HG02943 (cell line): ENCODE data around the gene EHHADH.
"Not testable (repeated sequence)": the region's sequence is repeated elsewhere in the genome, so short reads cannot be mapped to it uniquely, and the experiment has no call there.

Experiments used
- ATAC-seq: cut with Tn5 transposase; IDR thresholded peaks from one replicate; pipeline ENCODE4 v1.9.1; 2021; ENCODE audit warnings: mild to moderate bottlenecking, low read depth, moderate library complexity; ENCODE audit not compliant: unreplicated experiment

The EHHADH gene

DNA sequence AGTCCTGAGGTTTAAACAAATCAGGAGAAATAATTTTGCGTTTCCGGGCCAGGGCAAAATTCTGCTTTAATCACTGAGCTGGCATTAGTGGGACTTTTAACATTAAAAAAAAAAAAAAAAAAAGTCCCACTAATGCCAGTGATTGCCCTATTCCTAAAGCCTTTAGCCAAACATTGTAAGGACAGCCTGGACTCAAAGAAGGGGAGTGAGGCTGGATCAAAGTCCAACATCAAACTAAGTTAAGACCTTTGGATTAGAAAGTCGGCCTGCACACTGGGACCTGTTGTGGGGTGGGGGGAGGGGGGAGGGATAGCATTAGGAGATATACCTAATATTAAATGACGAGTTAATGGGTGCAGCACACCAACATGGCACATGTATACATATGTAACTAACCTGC is 716 bp downstream of the EHHADH start:
- ATAC-seq = not testable (repeated sequence)

DNA sequence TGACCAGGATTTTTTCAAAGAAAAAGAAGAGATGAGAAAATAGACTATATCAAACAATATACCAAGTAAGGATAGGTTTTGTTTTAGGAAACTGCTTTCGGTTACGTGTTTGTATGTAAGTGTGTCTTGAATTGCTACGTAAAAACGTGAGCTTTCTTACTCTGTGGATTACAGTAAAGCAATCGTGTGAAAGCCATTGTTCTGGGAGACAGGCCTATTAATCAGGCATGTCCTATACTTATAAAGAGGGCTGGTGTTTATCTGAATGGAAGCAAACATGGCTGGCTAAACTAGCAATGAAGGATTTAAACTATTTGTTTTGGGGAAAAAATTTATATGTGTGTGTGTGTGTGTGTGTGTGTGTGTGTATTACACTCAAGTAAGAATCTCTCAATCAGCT is 2.6 kb downstream of the EHHADH start:
- ATAC-seq = no peak

DNA sequence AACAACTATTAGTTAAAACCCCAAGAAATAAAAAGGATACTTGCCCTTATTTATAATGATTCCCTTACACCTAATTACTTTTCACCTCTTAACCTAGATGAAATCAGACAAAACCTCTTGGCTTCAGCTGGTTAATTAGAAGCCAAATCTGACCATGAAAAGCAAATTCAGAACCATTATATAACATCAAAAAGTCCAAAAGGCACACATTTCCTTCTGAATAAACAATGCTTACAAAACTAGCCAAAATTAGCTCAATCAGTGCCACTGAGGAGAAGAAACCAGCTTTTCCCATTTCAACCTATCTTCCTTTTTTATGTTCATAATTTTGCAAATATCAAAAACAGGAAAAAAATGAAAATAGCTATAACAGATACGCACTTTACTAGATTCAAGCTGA is 3.2 kb downstream of the EHHADH start:
- no peak for ATAC-seq

DNA sequence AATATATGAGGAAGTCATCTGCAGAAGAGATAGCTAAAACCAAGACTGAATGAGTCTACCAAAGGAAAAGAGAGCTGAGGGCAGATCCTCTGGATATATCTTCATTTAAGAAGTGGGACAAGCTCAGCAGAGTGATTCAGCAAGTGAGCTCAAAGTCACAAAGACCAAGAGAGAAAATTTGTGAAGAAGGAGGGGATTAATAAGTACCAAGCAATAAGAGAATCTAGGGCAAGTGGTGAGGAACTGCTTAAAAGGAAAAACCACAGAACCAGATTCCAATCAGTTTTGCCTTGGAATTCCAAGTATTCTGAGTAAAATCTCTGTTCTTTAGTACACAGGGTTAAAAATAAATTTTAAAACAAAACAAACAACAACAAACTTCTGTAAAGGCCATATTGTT is 3.6 kb downstream of the EHHADH start:
- ATAC-seq = no peak

DNA sequence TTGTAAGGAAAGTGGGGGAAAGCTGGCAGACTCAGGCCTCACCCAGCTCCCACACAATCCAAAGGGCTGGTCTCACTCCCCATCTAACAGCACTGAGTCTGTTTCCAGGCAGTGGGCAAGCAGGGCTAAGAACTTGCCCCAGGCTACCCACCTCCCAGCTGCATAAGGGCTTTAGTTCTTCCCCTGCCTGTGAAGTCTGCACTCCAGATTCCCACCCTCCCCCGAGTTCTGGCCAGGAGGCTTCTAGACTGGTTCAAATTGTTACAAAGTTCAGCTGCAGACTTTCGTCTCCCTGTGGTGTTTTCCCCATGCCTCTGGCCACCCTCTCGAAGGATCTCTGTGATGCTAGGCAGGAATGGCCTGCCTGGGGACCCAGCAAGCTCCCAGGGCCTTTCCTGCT is 11.2 kb downstream of the EHHADH start:
- no peak for ATAC-seq

DNA sequence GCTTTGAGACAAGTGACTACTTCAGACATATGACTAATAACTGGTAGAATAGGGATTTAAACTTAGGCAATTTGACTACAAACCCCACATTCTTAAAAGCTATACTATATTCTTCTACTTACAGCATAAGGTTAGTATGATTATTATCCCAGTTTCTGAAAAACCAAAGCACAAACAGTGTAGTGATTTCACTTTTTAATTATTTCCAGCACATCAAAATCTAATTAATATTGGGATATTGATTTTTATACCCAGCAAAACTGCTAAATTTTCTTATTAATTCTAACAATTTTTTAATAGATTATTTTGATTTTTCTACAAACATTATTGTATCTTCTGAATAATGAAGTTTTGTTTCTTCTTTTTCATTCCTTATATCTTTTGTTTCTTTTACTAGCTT is 16.9 kb downstream of the EHHADH start:
- no peak for ATAC-seq

DNA sequence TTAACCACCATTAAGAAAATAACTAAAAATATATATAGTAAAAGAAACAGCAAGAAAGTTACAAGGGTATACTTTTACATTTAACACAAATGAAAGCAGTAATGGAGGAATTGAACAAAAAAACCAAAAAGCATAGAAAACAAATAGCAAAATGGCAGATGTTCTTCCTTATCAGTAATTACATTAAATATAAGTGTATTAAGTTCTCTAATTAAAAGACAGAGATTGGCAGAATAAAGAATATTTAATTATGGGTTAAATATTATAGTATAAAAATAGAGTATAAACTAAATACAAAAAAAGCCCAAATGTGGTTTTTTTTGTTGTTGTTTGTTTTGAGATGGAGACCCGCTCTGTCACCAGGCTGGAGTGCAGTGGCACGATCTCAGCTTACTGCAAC is 20.5 kb downstream of the EHHADH start:
- no peak for ATAC-seq

DNA sequence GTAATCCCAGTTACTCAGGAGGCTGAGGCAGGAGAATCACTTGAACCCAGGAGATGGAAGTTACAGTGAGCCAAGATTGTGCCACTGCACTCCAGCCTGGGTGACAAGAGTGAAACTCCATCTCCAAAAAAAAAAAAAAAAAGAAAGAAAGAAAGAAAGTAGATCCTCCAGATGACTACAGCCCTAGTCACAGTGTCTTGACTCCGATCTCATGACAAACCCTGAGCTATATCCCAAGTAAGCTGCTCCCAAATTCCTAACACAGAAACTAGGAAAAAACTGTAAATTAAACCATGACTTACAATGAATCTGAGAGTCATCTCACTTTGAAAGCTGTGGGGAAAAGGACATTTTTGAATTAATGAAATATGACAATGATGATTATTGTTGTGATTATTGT is 27.3 kb downstream of the EHHADH start:
- ATAC-seq = not testable (repeated sequence)

DNA sequence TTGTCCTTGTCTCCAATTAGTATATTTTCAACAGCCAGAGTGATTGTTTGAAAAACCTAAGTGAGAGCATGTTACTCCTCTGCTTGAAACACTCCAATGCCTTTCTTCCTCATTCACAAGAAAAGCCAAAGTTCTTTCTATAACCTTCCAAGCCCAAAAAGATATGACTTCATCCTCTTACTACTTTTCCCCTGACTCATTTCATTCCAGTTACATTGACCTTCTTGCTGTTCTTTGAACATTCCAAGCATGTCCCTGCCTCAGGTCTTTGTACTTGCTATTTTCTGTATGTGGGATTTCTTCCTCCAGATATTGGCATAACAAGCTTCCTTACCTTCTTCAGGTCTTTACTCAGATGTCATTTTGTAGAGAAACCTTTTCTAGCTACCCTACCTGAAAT is 28.3 kb downstream of the EHHADH start:
- no peak for ATAC-seq

DNA sequence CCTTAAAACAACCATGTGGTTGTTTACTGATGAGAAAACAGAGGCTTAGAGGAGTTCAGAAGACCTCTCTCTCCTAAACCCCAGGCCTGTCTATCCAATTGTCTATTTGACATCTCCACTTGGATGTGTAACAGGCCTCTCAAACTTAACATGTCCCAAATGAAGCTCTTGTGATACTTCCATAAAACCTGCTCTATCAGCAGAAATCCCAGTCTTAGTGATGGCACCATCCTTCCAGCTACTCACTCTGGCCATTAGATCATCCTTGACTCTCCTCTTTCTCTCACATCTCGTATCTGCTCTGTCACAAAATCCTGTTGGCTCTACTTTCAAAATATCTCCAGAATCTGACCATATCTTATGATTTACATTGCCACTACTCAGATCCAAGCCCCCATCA is 28.8 kb downstream of the EHHADH start:
- no peak for ATAC-seq

DNA sequence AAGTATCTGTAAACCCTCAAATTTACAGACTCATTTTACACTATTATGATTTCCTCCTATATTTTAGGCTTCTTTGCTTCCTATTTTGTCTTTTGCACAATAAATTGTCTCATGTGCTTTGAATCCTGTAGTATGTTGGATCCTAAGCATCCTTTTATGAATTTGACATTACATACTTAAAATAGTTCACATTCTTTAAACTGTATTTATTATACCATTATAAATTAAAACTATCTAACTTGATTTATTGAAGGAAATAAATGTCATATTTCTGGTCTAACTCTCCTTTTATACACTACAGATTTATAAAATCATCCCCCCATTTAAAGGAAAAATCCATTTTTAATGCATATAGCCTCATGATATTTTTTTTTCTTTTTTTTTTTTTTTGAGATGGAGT is 32.6 kb downstream of the EHHADH start:
- ATAC-seq = no peak

DNA sequence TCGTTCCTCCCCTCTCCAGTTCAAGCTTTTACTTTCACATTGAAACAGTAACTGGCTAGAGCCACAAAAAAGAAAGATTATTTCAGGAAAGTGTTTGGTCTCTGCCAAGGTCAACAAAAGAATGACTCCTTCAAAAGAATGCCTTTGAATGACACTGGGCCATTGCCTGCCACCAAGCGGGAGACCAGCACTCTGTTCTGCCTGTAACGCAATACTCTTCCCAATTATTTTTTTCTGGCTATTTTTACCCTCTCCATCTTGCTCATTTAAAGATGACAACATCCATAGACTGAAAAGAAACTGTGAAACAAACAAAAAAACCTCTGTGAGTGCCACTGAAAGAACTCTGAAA is 37.3 kb downstream of the EHHADH start:
- no peak for ATAC-seq

DNA sequence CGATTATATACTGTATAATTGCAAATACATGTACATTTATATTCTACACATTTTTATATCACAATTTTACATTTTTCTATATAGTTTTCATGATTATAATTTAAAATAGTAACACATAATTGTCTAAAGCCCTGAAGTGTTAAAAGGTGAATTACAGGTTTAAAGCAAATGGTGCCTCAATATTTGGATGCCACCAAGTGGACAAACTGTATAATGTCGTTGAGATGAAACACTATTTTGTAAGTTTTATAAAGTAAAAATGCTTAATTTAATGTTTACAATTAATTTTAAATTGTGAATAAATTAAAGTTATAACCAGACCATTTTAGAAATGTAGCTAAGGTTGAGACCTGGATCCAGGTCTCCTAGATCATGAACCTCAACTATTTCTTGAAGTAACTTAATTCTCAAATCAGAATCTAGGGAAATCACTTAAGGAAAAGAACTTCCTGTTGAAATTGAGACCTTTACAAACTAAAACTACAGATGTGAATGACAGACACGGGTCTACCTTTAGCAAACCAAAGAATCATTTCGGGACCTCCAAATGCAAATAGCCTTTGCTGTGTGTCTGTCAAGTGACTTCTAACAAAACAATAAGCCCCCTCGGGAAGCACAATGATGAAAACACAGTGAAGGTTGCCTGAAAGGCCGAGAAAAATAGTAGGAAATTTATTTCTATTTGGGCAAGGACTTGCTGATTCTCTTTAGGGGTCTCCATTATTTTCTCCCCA is 37.8 kb downstream of the EHHADH start:
- ATAC-seq = no peak

DNA sequence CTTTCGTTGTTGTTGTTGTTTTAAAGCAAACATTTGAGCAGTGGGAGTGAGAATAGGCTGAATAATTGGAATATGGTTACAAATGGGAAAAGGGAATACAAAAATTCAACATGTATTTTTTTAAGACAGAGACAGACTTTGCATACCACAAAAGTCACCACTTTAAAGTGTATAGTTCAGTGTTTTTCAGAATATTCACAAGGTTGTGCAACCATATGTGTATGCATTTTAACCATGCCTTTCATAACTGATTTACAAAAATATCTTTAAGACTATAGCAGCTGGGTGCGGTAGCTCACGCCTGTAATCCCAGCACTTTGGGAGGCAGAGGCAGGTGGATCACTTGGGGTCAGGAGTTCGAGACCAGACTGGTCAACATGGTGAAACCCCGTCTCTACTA is 41.3 kb downstream of the EHHADH start:
- no peak for ATAC-seq

DNA sequence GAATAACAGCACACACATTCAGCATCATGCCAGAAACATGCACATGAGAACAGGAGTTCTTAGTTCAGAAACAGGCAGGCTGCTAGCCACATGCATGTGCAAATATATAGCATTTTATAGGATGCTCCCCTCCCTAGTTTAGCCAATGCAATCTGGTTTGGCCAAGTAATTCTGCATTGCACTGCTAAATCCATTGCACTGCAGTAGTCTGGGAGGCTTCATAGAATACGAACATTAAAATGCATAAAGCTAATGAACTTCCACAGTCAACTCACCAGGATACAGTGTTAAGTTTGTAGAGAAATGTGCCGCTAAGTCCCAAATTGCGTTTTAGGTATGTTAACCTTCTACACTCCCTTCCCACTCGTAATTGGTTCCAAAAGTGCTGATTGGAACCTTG is 41.8 kb downstream of the EHHADH start:
- no peak for ATAC-seq

DNA sequence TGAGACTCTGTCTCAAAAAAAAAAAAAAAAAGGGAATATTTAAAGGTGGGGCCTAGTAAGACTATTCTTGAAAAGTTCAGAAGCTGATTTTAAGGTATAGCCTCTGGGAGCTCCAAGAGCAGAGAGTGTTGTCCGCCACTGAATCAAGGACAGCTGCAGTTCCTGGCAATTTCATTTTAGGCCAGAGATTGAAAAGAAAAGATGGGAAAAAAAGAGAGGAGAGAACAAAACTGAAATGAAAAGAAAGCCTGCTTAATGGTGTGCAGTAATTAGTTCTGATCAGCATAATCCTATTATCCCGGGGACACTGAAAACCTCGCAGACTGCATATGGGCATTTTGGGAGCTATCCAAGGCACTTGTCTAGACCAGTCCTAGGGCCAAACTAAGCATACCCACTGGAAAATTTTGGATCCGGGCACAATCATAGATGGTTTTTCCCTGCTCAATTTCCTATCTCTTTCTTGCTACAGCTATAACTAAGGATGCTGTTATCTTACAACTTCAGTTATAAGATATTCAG is 43.2 kb downstream of the EHHADH start:
- ATAC-seq = no peak

DNA sequence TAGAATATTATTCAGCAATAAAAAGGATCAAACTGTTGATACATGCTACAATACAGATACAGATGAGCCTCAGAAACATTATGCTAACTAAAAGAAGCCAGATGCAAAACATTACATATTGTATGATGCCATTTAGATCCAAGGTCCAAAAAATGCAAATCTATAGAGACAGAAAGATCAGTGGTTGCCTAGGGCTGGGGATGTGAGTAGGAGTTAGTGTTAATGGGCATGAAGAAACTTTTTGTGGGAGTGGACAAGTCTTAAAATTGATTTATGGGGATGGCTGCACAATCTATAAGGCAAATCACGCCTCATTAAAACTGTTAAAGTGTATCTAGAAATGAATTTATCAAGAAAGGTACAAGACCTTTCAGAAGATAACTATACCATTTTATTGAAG is 45.0 kb downstream of the EHHADH start:
- no peak for ATAC-seq

DNA sequence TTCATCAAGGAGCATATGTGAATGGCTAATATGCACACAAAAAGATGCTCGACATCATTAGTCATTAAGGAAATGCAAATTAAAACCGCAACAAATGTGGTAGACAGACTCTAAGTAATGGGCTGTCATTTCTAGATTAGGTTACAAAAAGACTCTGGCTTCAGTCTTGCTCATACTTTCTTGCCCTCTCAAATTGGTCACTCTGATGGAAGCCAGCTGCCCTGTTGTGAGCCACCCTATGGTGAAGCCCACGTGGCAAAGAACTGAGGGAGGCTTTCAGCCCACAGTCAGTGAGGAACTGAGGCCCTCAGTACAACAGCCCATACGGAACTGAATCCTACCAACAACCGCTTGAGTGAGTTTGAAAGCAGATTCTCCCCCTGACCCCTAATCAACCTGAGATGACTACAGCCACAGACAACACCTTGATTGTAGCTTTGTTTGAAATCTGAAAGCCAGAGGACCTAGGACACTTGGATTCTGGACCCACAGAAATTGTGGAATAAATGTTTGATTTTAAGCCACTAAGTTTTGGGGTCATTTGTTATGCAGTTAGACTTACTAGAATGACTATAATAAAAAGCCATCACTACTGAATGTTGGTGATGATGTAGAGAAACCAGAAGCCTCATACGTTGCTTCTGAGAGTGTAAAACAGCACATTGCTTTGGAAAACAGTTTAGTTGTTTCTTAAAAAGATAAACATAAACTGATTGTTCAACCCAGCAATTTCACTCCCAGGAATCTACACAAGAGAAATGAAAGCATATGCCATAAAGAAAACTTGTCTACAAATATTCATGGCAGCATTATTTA is 45.7 kb downstream of the EHHADH start:
- ATAC-seq = peak; percentile 88

DNA sequence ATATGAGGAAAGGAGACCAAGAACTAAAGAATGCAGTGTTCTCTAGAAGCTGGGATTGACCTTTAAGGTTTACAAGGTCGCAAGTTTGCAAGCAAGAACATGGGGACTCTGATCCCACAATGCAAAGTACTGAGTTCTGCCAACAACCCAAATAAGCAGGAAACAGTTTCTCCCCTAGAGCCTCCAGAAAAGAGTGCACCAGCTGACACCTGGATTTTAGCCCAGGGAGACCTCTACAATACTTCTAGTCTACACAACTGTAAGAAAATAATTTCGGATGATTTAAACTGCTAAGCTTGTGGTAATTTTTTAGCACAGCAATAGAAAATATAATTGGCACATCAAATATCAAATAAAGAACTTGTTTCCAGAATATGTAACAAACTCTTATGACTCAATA is 46.4 kb downstream of the EHHADH start:
- no peak for ATAC-seq

DNA sequence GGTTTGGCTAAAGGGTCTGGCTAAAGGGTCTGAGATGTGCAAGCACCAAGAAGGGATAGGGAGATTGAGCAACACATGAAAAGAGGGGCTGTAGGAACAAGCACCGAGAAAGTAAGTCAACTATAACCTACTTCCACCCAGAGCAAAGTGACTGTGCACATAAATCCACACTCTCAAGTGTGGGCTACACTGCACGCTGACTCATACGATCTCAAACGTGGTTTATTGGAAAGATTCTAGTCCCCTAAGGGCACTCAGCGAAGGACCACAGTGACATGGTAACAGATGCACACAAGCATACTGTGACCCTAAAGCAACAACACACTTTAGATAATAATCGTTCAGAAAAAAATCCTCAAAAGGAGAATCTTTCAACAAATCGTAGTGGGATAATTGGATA is 48.0 kb downstream of the EHHADH start:
- ATAC-seq = no peak

DNA sequence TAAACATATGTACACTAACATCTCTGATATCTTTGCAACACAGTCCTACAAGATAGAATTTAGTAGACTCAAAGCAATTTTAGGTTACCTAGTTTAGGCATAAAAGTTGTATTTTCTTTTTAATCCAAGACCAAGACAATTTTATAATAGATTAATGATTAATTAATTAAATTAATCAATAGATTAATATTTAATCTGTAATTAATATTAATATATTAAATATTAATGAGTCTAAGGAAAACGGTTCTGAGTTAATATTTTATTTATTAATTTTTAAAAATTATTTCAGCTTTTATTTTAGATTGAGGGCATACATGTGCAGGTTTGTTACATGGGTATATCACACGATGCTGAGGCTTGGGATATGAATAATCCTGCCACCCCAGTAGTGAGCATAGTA is 49.0 kb downstream of the EHHADH start:
- ATAC-seq = no peak

DNA sequence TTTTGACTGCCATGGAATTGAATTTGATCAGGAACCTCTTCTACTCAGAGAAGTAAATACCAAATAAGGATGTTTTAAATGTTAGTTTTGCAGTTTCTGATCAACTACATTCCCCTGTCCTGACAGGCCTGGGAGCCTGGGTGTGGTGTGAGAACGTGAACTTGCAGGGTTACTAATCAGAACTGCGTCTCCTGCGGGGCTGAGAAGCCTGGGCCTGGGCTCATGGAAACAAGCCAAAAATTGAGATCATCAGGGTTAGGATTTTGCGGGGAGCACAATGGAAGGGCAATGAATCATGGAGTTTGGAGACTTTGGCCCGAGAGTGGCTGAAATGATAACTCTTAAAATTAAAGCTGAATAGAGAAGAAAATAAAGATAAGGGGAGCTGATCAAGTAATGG is 53.2 kb downstream of the EHHADH start:
- no peak for ATAC-seq
